ENCODE measurements around the gene TSPEAR. TPM values are rescaled to one million over a fixed set of nuclear protein-coding genes. Genes with fewer than 3 reads are reported as not detected.

Gene TSPEAR
- total RNA-seq, 1 donor from 2014 or later = 0.15 TPM

- Mint-ChIP-seq H3K9me3 (ENCODE audit: low read depth) (no peaks in the 10 kb centered on the region), H3K27me3 (ENCODE audit: low read depth) (peaks cover 9% of the 10 kb centered on the region)
Observed at GRCh38 chr21:44515359-44516165, 195.8 kb downstream of the TSPEAR start.

DNA sequence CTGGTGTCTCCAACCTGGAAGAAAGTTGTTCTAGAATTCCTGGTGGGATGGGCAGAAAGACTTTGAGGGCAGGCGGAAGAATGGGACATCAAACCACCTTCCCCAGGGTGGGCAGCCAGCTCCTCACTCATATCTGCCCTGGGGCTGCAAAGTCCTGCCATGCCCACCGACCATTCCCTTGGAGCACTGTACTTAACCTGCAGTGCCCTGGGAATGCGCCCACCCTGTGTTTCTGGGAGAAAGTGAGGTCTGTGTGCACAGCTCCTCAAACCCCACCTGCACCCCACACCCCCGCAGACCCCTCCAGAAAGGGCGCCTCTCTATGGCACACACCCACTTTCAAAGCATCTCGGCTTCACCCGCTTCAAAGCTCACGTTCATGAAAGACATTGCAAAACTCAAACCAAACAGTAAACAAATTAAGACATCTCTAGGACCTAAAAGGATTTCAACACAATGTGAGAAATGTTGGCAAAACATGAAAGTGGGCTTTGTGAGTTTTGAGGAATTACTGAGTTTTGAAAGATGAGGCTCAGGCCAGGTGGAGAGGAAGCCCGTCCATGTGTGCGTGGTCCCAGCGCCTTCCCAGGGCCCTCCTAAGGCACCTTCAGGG lies 196.5 kb downstream of the TSPEAR start:
- DNase-seq (ENCODE audit: low spot score) = peak; percentile 76
- Mint-ChIP-seq H3K36me3 (ENCODE audit: low read depth) (no peaks in the 10 kb centered on the region), H3K9me3 (ENCODE audit: low read depth) (no peaks in the 10 kb centered on the region), H3K27me3 (ENCODE audit: low read depth) (peaks cover 9% of the 10 kb centered on the region), H3K4me3 (ENCODE audit: unreplicated experiment) (no peak overlapping the region), H3K4me1 (ENCODE audit: low read depth) (no peaks in the 10 kb centered on the region), H3K27ac (ENCODE audit: unreplicated experiment) (no peak overlapping the region)
- no peak for TF ChIP-seq CTCF (IDR thresholded peaks at IDR 0.05)

More at GRCh38 chr21:44515359-44516165, 195.8 kb downstream of the TSPEAR start:
- no peak overlapping the region for H3K4me3 Mint-ChIP-seq (ENCODE audit: unreplicated experiment)
- no peak overlapping the region for H3K27ac Mint-ChIP-seq (ENCODE audit: unreplicated experiment)
- peaks cover 2% of the 10 kb centered on the region for H3K4me1 Mint-ChIP-seq (ENCODE audit: low read depth)
- no peaks in the 10 kb centered on the region for H3K36me3 Mint-ChIP-seq (ENCODE audit: low read depth)
- peak; percentile 86 for DNase-seq (ENCODE audit: low spot score)
- TF ChIP-seq CTCF (IDR thresholded peaks at IDR 0.05) = no peak

DNA sequence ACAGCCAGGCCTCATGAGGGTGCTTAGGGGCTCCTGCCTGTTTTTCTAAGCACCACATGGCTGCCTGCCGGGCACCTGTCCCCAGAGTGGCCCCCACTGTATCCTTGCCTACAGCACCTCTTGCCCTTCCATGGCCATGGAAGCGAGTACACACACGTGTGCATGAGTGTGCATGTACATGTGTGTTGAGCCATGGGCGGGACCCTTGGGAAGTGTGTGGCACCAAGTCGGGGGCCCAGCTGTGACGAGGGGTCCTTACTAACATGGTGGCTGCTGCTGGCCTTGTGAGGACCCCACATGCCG lies 197.2 kb downstream of the TSPEAR start:
- no peaks in the 10 kb centered on the region for H3K4me1 Mint-ChIP-seq (ENCODE audit: low read depth)
- no peak overlapping the region for H3K27ac Mint-ChIP-seq (ENCODE audit: unreplicated experiment)
- no peak for DNase-seq (ENCODE audit: low spot score)
- no peak overlapping the region for H3K4me3 Mint-ChIP-seq (ENCODE audit: unreplicated experiment)
- H3K36me3 Mint-ChIP-seq (ENCODE audit: low read depth) = no peaks in the 10 kb centered on the region
- no peak for TF ChIP-seq CTCF (IDR thresholded peaks at IDR 0.05)
- peaks cover 9% of the 10 kb centered on the region for H3K27me3 Mint-ChIP-seq (ENCODE audit: low read depth)
- no peaks in the 10 kb centered on the region for H3K9me3 Mint-ChIP-seq (ENCODE audit: low read depth)

GRCh38 chr21:44513389-44514217 lies 197.8 kb downstream of the TSPEAR start:
- Mint-ChIP-seq H3K27ac (ENCODE audit: unreplicated experiment) (no peak overlapping the region), H3K36me3 (ENCODE audit: low read depth) (no peaks in the 10 kb centered on the region), H3K9me3 (ENCODE audit: low read depth) (no peaks in the 10 kb centered on the region), H3K4me3 (ENCODE audit: unreplicated experiment) (no peak overlapping the region), H3K27me3 (ENCODE audit: low read depth) (peaks cover 9% of the 10 kb centered on the region), H3K4me1 (ENCODE audit: low read depth) (no peaks in the 10 kb centered on the region)
- no peak for TF ChIP-seq CTCF (IDR thresholded peaks at IDR 0.05)
- DNase-seq (ENCODE audit: low spot score) = peak; percentile 91

All from chondrocyte (in vitro differentiated cells).